ENCODE measurements around the gene DSCAML1. TPM values are rescaled to one million over a fixed set of nuclear protein-coding genes. Genes with fewer than 3 reads are reported as not detected.

Gene DSCAML1
- total RNA-seq, 1 experiment from 2014 or later = not detected

- Histone ChIP-seq H3K4me1 (ENCODE audit: insufficient read depth, low read length) (no peaks in the 10 kb centered on the region), H3K9ac (ENCODE audit: low read length) (no peak overlapping the region), H3K9me3 (ENCODE audit: low read length) (no peaks in the 10 kb centered on the region), H3K4me3 (ENCODE audit: low read length) (no peak overlapping the region), H3K27ac (ENCODE audit: low read length) (no peak overlapping the region), H2AFZ (ENCODE audit: low read length) (no peak overlapping the region), H3K27me3 (ENCODE audit: low read length) (peaks cover 92% of the 10 kb centered on the region), H3K4me2 (ENCODE audit: low read length) (no peak overlapping the region), H3K9me2 (replicated peaks; ENCODE audit: low read length) (no peaks in the 10 kb centered on the region), H4K20me1 (ENCODE audit: low read length) (no peaks in the 10 kb centered on the region), H3K79me2 (ENCODE audit: low read length) (no peaks in the 10 kb centered on the region), H3K36me3 (ENCODE audit: low read depth, low read length) (no peaks in the 10 kb centered on the region), H3F3A (ENCODE audit: low read length, unreplicated experiment) (no peaks in the 10 kb centered on the region)
- intact Hi-C loops (cut with micrococcal nuclease) = no loop called here
- TF ChIP-seq, protein P1, sequence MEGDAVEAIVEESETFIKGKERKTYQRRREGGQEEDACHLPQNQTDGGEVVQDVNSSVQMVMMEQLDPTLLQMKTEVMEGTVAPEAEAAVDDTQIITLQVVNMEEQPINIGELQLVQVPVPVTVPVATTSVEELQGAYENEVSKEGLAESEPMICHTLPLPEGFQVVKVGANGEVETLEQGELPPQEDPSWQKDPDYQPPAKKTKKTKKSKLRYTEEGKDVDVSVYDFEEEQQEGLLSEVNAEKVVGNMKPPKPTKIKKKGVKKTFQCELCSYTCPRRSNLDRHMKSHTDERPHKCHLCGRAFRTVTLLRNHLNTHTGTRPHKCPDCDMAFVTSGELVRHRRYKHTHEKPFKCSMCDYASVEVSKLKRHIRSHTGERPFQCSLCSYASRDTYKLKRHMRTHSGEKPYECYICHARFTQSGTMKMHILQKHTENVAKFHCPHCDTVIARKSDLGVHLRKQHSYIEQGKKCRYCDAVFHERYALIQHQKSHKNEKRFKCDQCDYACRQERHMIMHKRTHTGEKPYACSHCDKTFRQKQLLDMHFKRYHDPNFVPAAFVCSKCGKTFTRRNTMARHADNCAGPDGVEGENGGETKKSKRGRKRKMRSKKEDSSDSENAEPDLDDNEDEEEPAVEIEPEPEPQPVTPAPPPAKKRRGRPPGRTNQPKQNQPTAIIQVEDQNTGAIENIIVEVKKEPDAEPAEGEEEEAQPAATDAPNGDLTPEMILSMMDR (conservative IDR thresholded peaks at IDR 0.05; ENCODE audit: low read depth, low read length) = no peak
- TF ChIP-seq EZH2 (IDR thresholded peaks at IDR 0.05; ENCODE audit: low read length, unreplicated experiment) (no peak), EZH2phosphoT487 (IDR thresholded peaks at IDR 0.05; ENCODE audit: borderline replicate concordance, low read length) (no peak)
- no TSS peak for BruUV-seq (replicated peaks)
- CTCF ChIA-PET = no interaction called here
- no peak for ATAC-seq
- DNase-seq = no peak
- POLR2A ChIA-PET (ENCODE audit: unreplicated experiment) = no interaction called here
Observed at GRCh38 chr11:117771841-117772240, 25.2 kb downstream of the DSCAML1 start.

GRCh38 chr11:117771197-117771596 lies 25.8 kb downstream of the DSCAML1 start:
- Histone ChIP-seq H3K27ac (ENCODE audit: low read length) (no peak overlapping the region), H3F3A (ENCODE audit: low read length, unreplicated experiment) (no peaks in the 10 kb centered on the region), H3K4me3 (ENCODE audit: low read length) (no peak overlapping the region), H3K9ac (ENCODE audit: low read length) (no peak overlapping the region), H3K4me2 (ENCODE audit: low read length) (no peak overlapping the region), H4K20me1 (ENCODE audit: low read length) (no peaks in the 10 kb centered on the region), H3K9me2 (replicated peaks; ENCODE audit: low read length) (no peaks in the 10 kb centered on the region), H3K36me3 (ENCODE audit: low read depth, low read length) (no peaks in the 10 kb centered on the region), H3K79me2 (ENCODE audit: low read length) (no peaks in the 10 kb centered on the region), H3K4me1 (ENCODE audit: insufficient read depth, low read length) (no peaks in the 10 kb centered on the region), H3K9me3 (ENCODE audit: low read length) (no peaks in the 10 kb centered on the region), H2AFZ (ENCODE audit: low read length) (no peak overlapping the region), H3K27me3 (ENCODE audit: low read length) (peaks cover 92% of the 10 kb centered on the region)
- POLR2A ChIA-PET (ENCODE audit: unreplicated experiment) = no interaction called here
- no TSS peak for BruUV-seq (replicated peaks)
- TF ChIP-seq, protein P1 (conservative IDR thresholded peaks at IDR 0.05; ENCODE audit: low read depth, low read length) = no peak
- TF ChIP-seq EZH2phosphoT487 (IDR thresholded peaks at IDR 0.05; ENCODE audit: borderline replicate concordance, low read length) (no peak), EZH2 (IDR thresholded peaks at IDR 0.05; ENCODE audit: low read length, unreplicated experiment) (no peak)
- CTCF ChIA-PET = no interaction called here
- ATAC-seq = no peak
- intact Hi-C loops (cut with micrococcal nuclease) = no loop called here
- DNase-seq = no peak

DNA sequence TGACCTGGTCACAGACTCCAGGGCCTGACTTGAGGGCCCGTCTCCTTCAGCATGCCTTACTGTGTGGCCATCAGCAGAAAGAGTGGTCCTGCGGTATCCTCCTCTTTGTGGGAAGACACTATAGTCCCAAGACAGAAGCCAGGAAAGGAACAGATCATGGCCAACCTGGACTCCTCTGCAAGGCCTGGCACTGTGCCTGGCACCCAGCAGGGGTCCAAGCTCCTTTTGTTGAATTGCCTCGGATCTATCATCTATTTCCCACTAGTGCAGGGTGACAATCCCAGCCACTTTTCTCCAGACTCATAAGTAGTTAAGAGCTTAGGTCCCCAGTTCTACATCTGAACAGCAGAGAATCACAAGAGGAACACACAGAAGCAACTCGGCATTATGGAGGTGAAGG lies 27.0 kb downstream of the DSCAML1 start:
- ChIA-PET CTCF (no interaction called here), POLR2A (ENCODE audit: unreplicated experiment) (no interaction called here)
- Histone ChIP-seq H3F3A (ENCODE audit: low read length, unreplicated experiment) (no peaks in the 10 kb centered on the region), H4K20me1 (ENCODE audit: low read length) (no peaks in the 10 kb centered on the region), H3K4me1 (ENCODE audit: insufficient read depth, low read length) (no peaks in the 10 kb centered on the region), H3K9me3 (ENCODE audit: low read length) (no peaks in the 10 kb centered on the region), H3K4me3 (ENCODE audit: low read length) (no peak overlapping the region), H3K36me3 (ENCODE audit: low read depth, low read length) (no peaks in the 10 kb centered on the region), H3K27me3 (ENCODE audit: low read length) (peaks cover 92% of the 10 kb centered on the region), H3K27ac (ENCODE audit: low read length) (no peak overlapping the region), H3K4me2 (ENCODE audit: low read length) (no peak overlapping the region), H3K9ac (ENCODE audit: low read length) (no peak overlapping the region), H3K9me2 (replicated peaks; ENCODE audit: low read length) (no peaks in the 10 kb centered on the region), H2AFZ (ENCODE audit: low read length) (no peak overlapping the region), H3K79me2 (ENCODE audit: low read length) (no peaks in the 10 kb centered on the region)
- BruUV-seq (replicated peaks) = no TSS peak
- intact Hi-C loops (cut with micrococcal nuclease) = no loop called here
- ATAC-seq = no peak
- TF ChIP-seq, protein P1 (conservative IDR thresholded peaks at IDR 0.05; ENCODE audit: low read depth, low read length) = no peak
- TF ChIP-seq EZH2phosphoT487 (IDR thresholded peaks at IDR 0.05; ENCODE audit: borderline replicate concordance, low read length) (no peak), EZH2 (IDR thresholded peaks at IDR 0.05; ENCODE audit: low read length, unreplicated experiment) (no peak)
- DNase-seq = no peak
